Measurements from ENCODE around the gene TRIM56. TPM values are rescaled to one million over a fixed set of nuclear protein-coding genes. Genes with fewer than 3 reads are reported as not detected.
A peak's percentile ranks its signal among the peaks of the same experiment; 100 is the strongest.

The TRIM56 gene
- total and polyA plus RNA-seq, 2 of the 13 experiments (the other 11 are each of a cell fraction or from before 2014, with no cell fraction given): 3.2 to 7.1 TPM

GRCh38 chr7:101122933-101123702 lies 37.8 kb downstream of the TRIM56 start (continued):
- TF ChIP-seq NR2F1 (CRISPR knock-in tag; IDR thresholded peaks at IDR 0.05) (0 out of 4 replicates have a peak, but pooled peaks of 1 of the 2 experiments have one; percentile 10), ESRRA (CRISPR knock-in tag; IDR thresholded peaks at IDR 0.05; ENCODE audit: low read depth) (peak; percentile 89; the same call in 1 of the 2 replicates), SMYD3 (CRISPR knock-in tag; IDR thresholded peaks at IDR 0.05) (no peak), HDAC1 (CRISPR knock-in tag; IDR thresholded peaks at IDR 0.05) (peak; percentile 72), ZNF784 (CRISPR knock-in tag; IDR thresholded peaks at IDR 0.05; ENCODE audit: borderline replicate concordance) (no peak), ZNF777 (CRISPR knock-in tag; IDR thresholded peaks at IDR 0.05) (no peak), CBX2 (IDR thresholded peaks at IDR 0.05; ENCODE audit: low read depth, low read length) (no peak), CBX2 (CRISPR knock-in tag; IDR thresholded peaks at IDR 0.05; ENCODE audit: low read depth) (no peak), ZBTB39 (CRISPR knock-in tag; IDR thresholded peaks at IDR 0.05) (no peak), KLF9 (CRISPR knock-in tag; IDR thresholded peaks at IDR 0.05; ENCODE audit: low read depth) (no peak), ZNF800 (CRISPR knock-in tag; IDR thresholded peaks at IDR 0.05) (no peak), ZNF207 (IDR thresholded peaks at IDR 0.05; ENCODE audit: borderline replicate concordance) (no peak), ZFP82 (CRISPR knock-in tag; IDR thresholded peaks at IDR 0.05; ENCODE audit: borderline replicate concordance) (no peak), ZNF136 (CRISPR knock-in tag; IDR thresholded peaks at IDR 0.05; ENCODE audit: low read depth) (no peak), KDM3A (CRISPR knock-in tag; IDR thresholded peaks at IDR 0.05; ENCODE audit: low read depth) (no peak), ZNF296 (CRISPR knock-in tag; conservative IDR thresholded peaks at IDR 0.05) (no peak), ATRX (CRISPR knock-in tag; IDR thresholded peaks at IDR 0.05; ENCODE audit: borderline replicate concordance) (no peak)
- TF ChIP-seq, protein P1, sequence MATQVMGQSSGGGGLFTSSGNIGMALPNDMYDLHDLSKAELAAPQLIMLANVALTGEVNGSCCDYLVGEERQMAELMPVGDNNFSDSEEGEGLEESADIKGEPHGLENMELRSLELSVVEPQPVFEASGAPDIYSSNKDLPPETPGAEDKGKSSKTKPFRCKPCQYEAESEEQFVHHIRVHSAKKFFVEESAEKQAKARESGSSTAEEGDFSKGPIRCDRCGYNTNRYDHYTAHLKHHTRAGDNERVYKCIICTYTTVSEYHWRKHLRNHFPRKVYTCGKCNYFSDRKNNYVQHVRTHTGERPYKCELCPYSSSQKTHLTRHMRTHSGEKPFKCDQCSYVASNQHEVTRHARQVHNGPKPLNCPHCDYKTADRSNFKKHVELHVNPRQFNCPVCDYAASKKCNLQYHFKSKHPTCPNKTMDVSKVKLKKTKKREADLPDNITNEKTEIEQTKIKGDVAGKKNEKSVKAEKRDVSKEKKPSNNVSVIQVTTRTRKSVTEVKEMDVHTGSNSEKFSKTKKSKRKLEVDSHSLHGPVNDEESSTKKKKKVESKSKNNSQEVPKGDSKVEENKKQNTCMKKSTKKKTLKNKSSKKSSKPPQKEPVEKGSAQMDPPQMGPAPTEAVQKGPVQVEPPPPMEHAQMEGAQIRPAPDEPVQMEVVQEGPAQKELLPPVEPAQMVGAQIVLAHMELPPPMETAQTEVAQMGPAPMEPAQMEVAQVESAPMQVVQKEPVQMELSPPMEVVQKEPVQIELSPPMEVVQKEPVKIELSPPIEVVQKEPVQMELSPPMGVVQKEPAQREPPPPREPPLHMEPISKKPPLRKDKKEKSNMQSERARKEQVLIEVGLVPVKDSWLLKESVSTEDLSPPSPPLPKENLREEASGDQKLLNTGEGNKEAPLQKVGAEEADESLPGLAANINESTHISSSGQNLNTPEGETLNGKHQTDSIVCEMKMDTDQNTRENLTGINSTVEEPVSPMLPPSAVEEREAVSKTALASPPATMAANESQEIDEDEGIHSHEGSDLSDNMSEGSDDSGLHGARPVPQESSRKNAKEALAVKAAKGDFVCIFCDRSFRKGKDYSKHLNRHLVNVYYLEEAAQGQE (IDR thresholded peaks at IDR 0.05; ENCODE audit: borderline replicate concordance in 1 of 2, low read depth in 1 of 2, low read length in 2 of 2): no peak
- TF ChIP-seq, protein P2, sequence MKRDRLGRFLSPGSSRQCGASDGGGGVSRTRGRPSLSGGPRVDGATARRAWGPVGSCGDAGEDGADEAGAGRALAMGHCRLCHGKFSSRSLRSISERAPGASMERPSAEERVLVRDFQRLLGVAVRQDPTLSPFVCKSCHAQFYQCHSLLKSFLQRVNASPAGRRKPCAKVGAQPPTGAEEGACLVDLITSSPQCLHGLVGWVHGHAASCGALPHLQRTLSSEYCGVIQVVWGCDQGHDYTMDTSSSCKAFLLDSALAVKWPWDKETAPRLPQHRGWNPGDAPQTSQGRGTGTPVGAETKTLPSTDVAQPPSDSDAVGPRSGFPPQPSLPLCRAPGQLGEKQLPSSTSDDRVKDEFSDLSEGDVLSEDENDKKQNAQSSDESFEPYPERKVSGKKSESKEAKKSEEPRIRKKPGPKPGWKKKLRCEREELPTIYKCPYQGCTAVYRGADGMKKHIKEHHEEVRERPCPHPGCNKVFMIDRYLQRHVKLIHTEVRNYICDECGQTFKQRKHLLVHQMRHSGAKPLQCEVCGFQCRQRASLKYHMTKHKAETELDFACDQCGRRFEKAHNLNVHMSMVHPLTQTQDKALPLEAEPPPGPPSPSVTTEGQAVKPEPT (CRISPR knock-in tag; IDR thresholded peaks at IDR 0.05; ENCODE audit: low read depth): no peak
